ENCODE results near the gene CCDC85C. TPM values are rescaled to one million over a fixed set of nuclear protein-coding genes. Genes with fewer than 3 reads are reported as not detected.

Gene CCDC85C
- total RNA-seq, 1 donor from 2014 or later, result 53.1 TPM

DNA sequence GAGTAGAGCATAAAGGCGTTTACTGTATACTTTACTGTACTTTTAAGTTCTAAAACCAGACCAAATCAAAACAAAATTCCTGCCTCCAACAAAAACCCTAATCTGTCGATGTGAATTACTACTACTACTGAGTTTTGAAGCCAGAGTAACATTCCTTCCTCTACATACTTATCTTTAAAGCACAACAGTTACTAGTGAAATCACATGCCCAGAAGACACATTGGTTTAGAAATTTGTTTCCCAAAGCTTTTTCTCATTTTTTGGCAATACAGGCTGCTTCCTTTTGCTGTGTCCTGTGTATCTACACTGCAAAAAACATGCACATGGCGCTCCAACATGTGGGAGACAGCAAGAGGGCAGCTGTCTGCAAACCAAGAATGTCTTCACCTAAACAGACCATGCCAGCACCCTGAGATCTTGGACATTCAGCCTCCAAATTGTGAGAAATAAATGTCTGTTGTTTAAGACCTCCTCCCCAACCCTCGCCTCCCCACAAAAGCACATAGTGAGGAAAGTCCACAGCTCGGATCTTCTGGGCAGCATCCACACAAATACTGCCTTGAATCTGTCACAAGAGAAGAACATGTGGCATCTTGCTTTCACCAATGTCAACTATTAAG is 144.4 kb downstream of the CCDC85C start:
- intact Hi-C loops (cut with DNase I), result no loop called here
- no peak for ATAC-seq
- DNase-seq (ENCODE audit: missing footprints), result no peak

- DNase-seq (ENCODE audit: missing footprints) (no peak), ATAC-seq (no peak)
- intact Hi-C loops (cut with DNase I), result no loop called here
These were observed 149.8 kb downstream of the CCDC85C start for GRCh38 chr14:99454246-99454645.

DNA sequence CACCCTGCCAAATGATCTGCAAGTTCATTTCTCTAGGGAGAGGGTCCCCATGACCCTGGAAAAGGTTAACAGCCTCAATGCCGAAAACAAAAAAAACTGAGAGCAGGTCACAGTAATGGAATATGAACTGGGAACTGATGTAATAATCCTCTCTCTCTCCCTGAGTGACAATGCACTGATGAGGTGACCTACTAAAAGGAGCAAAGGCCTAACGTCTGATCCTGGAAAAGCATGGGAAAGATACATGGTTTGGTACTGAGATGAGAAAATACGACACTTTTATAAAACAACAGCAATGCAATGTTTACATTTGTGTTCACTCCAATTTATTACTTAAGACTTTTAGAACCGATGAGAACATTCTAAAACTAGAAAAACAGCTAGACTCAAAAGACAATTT is 151.0 kb downstream of the CCDC85C start:
- no peak for DNase-seq (ENCODE audit: missing footprints)
- intact Hi-C loops (cut with DNase I), result no loop called here
- no peak for ATAC-seq

DNA sequence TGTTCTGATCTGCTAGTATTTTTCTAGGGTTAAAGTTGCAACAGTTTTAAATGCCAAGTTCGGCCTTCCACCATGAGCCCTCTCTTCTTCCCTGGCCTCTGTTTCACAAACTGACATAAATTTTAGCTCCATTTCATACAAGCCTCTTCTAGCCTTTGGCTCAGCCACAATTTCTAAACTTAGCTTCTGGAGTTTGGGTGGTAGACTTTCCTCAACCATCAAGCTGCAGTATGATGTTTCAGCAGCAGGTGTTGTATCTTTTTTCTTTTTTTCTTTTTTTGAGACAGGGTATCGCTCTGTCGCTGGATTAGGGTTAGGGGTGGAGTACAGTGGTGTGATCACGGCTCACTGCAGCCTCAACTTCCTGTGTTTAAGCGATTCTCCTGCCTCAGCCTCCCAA is 152.8 kb downstream of the CCDC85C start:
- DNase-seq (ENCODE audit: missing footprints) (no peak), ATAC-seq (no peak)
- intact Hi-C loops (cut with DNase I), result no loop called here

- ATAC-seq (no peak), DNase-seq (ENCODE audit: missing footprints) (no peak)
- intact Hi-C loops (cut with DNase I), result no loop called here
These were observed 153.7 kb downstream of the CCDC85C start for GRCh38 chr14:99450266-99450665.

Other genes starting within 250 kb of the CCDC85C start
- 97.2 TPM for gene SETD3, start 123.3 kb downstream of the CCDC85C start, total RNA-seq
- 29.2 TPM for gene CCNK, start 122.8 kb downstream of the CCDC85C start, total RNA-seq
- gene HHIPL1, start 40.9 kb upstream of the CCDC85C start, total RNA-seq, result 1.5 TPM
- 2.2 TPM for gene CYP46A1, start 80.1 kb upstream of the CCDC85C start, total RNA-seq
- 49.6 TPM for gene EML1, start 189.2 kb upstream of the CCDC85C start, total RNA-seq

All from Right ventricle myocardium inferior (tissue), 1 donor.